ENCODE measurements around the gene LYPD8.
"Not testable (repeated sequence)": the region's sequence is repeated elsewhere in the genome, so short reads cannot be mapped to it uniquely, and the experiment has no call there.

The LYPD8 gene

GRCh38 chr1:248755517-248755916 lies at the start of gene LYPD8:
TSS of gene LYPD8 (minus strand) at chr1:248755759. CDS start at chr1:248751081, 4,678 bp downstream.
- DNase-seq (ENCODE audit: insufficient read length, low spot score) (no peak), FAIRE-seq (no peak)
- TF ChIP-seq POLR2A (IDR thresholded peaks at IDR 0.05; ENCODE audit: low read depth, low read length), result no peak

- no peak for FAIRE-seq
- no peak for DNase-seq (ENCODE audit: insufficient read length, low spot score)
- no peak for TF ChIP-seq POLR2A (IDR thresholded peaks at IDR 0.05; ENCODE audit: low read depth, low read length)
These were observed 49.5 kb upstream of the LYPD8 start for GRCh38 chr1:248804771-248805681.

- not testable (repeated sequence) for FAIRE-seq; DNase-seq (ENCODE audit: insufficient read length, low spot score)
These were observed 47.9 kb upstream of the LYPD8 start for GRCh38 chr1:248803501-248803900.

- TF ChIP-seq POLR2A (IDR thresholded peaks at IDR 0.05; ENCODE audit: low read depth, low read length), result no peak
- FAIRE-seq, result no peak
These were observed 46.9 kb upstream of the LYPD8 start for GRCh38 chr1:248802454-248802853.

GRCh38 chr1:248800459-248800858 lies 44.9 kb upstream of the LYPD8 start:
- DNase-seq (ENCODE audit: insufficient read length, low spot score) (no peak), FAIRE-seq (no peak)

More at GRCh38 chr1:248802454-248802853, 46.9 kb upstream of the LYPD8 start:
- DNase-seq (ENCODE audit: insufficient read length, low spot score), result no peak

GRCh38 chr1:248798791-248799190 lies 43.2 kb upstream of the LYPD8 start:
- FAIRE-seq (no peak), DNase-seq (ENCODE audit: insufficient read length, low spot score) (no peak)
- TF ChIP-seq POLR2A (IDR thresholded peaks at IDR 0.05; ENCODE audit: low read depth, low read length), result no peak

More at GRCh38 chr1:248800459-248800858, 44.9 kb upstream of the LYPD8 start:
- no peak for TF ChIP-seq POLR2A (IDR thresholded peaks at IDR 0.05; ENCODE audit: low read depth, low read length)

- DNase-seq (ENCODE audit: insufficient read length, low spot score); FAIRE-seq: not testable (repeated sequence)
These were observed 39.1 kb upstream of the LYPD8 start for GRCh38 chr1:248794663-248795062.

GRCh38 chr1:248793592-248793991 lies 38.0 kb upstream of the LYPD8 start:
- no peak for TF ChIP-seq POLR2A (IDR thresholded peaks at IDR 0.05; ENCODE audit: low read depth, low read length)
- DNase-seq (ENCODE audit: insufficient read length, low spot score) (no peak), FAIRE-seq (no peak)

GRCh38 chr1:248792342-248792741 lies 36.8 kb upstream of the LYPD8 start:
- DNase-seq (ENCODE audit: insufficient read length, low spot score) (no peak), FAIRE-seq (no peak)
- no peak for TF ChIP-seq POLR2A (IDR thresholded peaks at IDR 0.05; ENCODE audit: low read depth, low read length)

- FAIRE-seq, result no peak
- no peak for DNase-seq (ENCODE audit: insufficient read length, low spot score)
These were observed 35.5 kb upstream of the LYPD8 start for GRCh38 chr1:248791010-248791409.

GRCh38 chr1:248790456-248790855 lies 34.9 kb upstream of the LYPD8 start:
- no peak for TF ChIP-seq POLR2A (IDR thresholded peaks at IDR 0.05; ENCODE audit: low read depth, low read length)
- FAIRE-seq (no peak), DNase-seq (ENCODE audit: insufficient read length, low spot score) (no peak)

More at GRCh38 chr1:248791010-248791409, 35.5 kb upstream of the LYPD8 start:
- TF ChIP-seq POLR2A (IDR thresholded peaks at IDR 0.05; ENCODE audit: low read depth, low read length), result no peak

- FAIRE-seq; DNase-seq (ENCODE audit: insufficient read length, low spot score): not testable (repeated sequence)
These were observed 33.8 kb upstream of the LYPD8 start for GRCh38 chr1:248789337-248789736.

- FAIRE-seq (no peak), DNase-seq (ENCODE audit: insufficient read length, low spot score) (no peak)
- no peak for TF ChIP-seq POLR2A (IDR thresholded peaks at IDR 0.05; ENCODE audit: low read depth, low read length)
These were observed 32.8 kb upstream of the LYPD8 start for GRCh38 chr1:248788327-248788726.

- FAIRE-seq (no peak), DNase-seq (ENCODE audit: insufficient read length, low spot score) (no peak)
- no peak for TF ChIP-seq POLR2A (IDR thresholded peaks at IDR 0.05; ENCODE audit: low read depth, low read length)
These were observed 31.9 kb upstream of the LYPD8 start for GRCh38 chr1:248787430-248787829.

GRCh38 chr1:248786156-248786555 lies 30.6 kb upstream of the LYPD8 start:
- no peak for TF ChIP-seq POLR2A (IDR thresholded peaks at IDR 0.05; ENCODE audit: low read depth, low read length)
- DNase-seq (ENCODE audit: insufficient read length, low spot score) (no peak), FAIRE-seq (no peak)

Data from H54 (cell line).